ENCODE results near the gene GPR132. TPM values are rescaled to one million over a fixed set of nuclear protein-coding genes. Genes with fewer than 3 reads are reported as not detected.

GPR132 gene
- total RNA-seq, 1 experiment from 2014 or later = 0.20 TPM

GRCh38 chr14:105094193-105094907 lies 29.1 kb upstream of the GPR132 start:
- Mint-ChIP-seq H3K27me3 (ENCODE audit: low read depth) (peaks cover 61% of the 10 kb centered on the region), H3K36me3 (ENCODE audit: insufficient read depth in 1 of 3, low read depth in 3 of 3) (peaks cover 0 to 4% (median 3%) of the 10 kb centered on the region in 3 experiments; a peak in 3 of 7 replicates), H3K27ac (no peak overlapping the region), H3K9me3 (peaks cover 10 to 11% of the 10 kb centered on the region in 2 experiments), H3K4me3 (peak overlapping the region; percentile 17 to 64; a peak in 3 of 5 replicates), H3K4me1 (peaks cover 12 to 16% of the 10 kb centered on the region in 2 experiments)
- Histone ChIP-seq H3K79me2 (ENCODE audit: insufficient read depth, low read length) (no peaks in the 10 kb centered on the region), H4K8ac (replicated peaks; ENCODE audit: insufficient read length, low read depth, low read length) (no peak overlapping the region), H2AFZ (ENCODE audit: low read length) (no peak overlapping the region), H3K27me3 (ENCODE audit: insufficient read depth, low read length) (peaks cover 2% of the 10 kb centered on the region; the same call in 1 of the 2 replicates), H3K56ac (ENCODE audit: insufficient read length, low read depth, low read length) (no peak overlapping the region), H3K9ac (ENCODE audit: extremely low read depth, insufficient read length, low read length) (no peak overlapping the region), H3K79me1 (ENCODE audit: insufficient read depth, low read depth, low read length, poor library complexity, severe bottlenecking) (no peaks in the 10 kb centered on the region), H4K91ac (ENCODE audit: insufficient read length, low read depth, low read length) (no peak overlapping the region), H3K23ac (ENCODE audit: insufficient read length, low read depth, low read length) (no peak overlapping the region), H2BK15ac (ENCODE audit: low read depth, low read length) (no peak overlapping the region), H2BK5ac (ENCODE audit: insufficient read length, low read length) (no peak overlapping the region), H3K4ac (ENCODE audit: low read depth, low read length) (no peak overlapping the region), H3T11ph (ENCODE audit: low read length) (no peak overlapping the region), H3K18ac (ENCODE audit: insufficient read length, low read depth, low read length) (no peak overlapping the region), H3K4me1 (ENCODE audit: insufficient read depth, low read length) (no peaks in the 10 kb centered on the region; the same call in 1 of the 2 replicates), H2BK120ac (ENCODE audit: low read depth, low read length, poor library complexity, severe bottlenecking) (no peak overlapping the region), H4K5ac (ENCODE audit: insufficient read length, low read depth, low read length) (no peak overlapping the region), H3K14ac (ENCODE audit: insufficient read depth, low read length) (no peak overlapping the region), H2BK20ac (ENCODE audit: low read depth, low read length, poor library complexity, severe bottlenecking) (no peak overlapping the region), H2AK5ac (ENCODE audit: insufficient read length, low read length) (no peak overlapping the region), H2BK12ac (ENCODE audit: insufficient read length, low read depth, low read length) (no peak overlapping the region), H4K20me1 (ENCODE audit: control insufficient read depth, insufficient read depth, insufficient read length) (no peaks in the 10 kb centered on the region), H3K27ac (ENCODE audit: insufficient read length, low read depth, low read length) (no peak overlapping the region), H3K23me2 (ENCODE audit: insufficient read length, low read depth, low read length, poor library complexity, severe bottlenecking) (peaks cover 3% of the 10 kb centered on the region), H3K4me2 (ENCODE audit: insufficient read depth, insufficient read length, low read length) (no peak overlapping the region), H3K9me3 (ENCODE audit: control insufficient read depth, low read depth, low read length) (peaks cover 2% of the 10 kb centered on the region)
- no peak for DNase-seq
- TF ChIP-seq CTCF (conservative IDR thresholded peaks at IDR 0.05) = no peak
- no CpG with 5 or more reads among the region's 14 CpGs for WGBS (ENCODE audit: extremely low coverage, insufficient read length, low lambda C conversion rate)

Data from H9 (cell line).